ENCODE results near the gene TENM4. TPM values are rescaled to one million over a fixed set of nuclear protein-coding genes. Genes with fewer than 3 reads are reported as not detected.

Gene TENM4
- total RNA-seq, 4 donors from 2014 or later = 7.7 to 39.3 (median 16.1) TPM

DNA sequence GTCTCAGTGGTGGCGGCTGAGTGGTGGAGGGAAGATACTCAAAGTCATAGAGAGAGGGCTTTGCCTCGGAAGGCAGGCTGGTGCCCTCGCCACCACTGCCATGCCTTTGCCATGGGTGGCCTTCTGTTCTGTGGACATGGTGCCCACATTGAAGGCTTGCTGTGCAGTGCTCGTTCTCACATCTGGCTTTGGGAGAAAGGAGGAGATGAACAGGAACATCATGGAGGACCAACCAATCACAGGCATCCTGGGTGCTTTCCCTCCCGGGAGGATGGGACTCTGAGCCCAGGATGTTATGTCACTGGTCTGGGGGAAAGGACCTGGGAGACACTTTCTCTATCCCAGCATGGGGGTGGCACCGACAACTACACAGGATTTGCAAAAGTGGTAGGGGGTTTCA lies 783.8 kb downstream of the TENM4 start:
- Histone ChIP-seq H3K36me3 (peaks cover 0 to 14% (median 0%) of the 10 kb centered on the region in 3 donors), H3K27me3 (no peaks in the 10 kb centered on the region), H3K4me1 (peaks cover 4 to 27% (median 11%) of the 10 kb centered on the region in 3 donors), H3K9me3 (no peaks in the 10 kb centered on the region), H3K4me3 (no peak overlapping the region), H3K27ac (no peak overlapping the region)
- no peak for DNase-seq
- intact Hi-C loops (cut with DNase I) = no loop called here
- TF ChIP-seq, protein P1, sequence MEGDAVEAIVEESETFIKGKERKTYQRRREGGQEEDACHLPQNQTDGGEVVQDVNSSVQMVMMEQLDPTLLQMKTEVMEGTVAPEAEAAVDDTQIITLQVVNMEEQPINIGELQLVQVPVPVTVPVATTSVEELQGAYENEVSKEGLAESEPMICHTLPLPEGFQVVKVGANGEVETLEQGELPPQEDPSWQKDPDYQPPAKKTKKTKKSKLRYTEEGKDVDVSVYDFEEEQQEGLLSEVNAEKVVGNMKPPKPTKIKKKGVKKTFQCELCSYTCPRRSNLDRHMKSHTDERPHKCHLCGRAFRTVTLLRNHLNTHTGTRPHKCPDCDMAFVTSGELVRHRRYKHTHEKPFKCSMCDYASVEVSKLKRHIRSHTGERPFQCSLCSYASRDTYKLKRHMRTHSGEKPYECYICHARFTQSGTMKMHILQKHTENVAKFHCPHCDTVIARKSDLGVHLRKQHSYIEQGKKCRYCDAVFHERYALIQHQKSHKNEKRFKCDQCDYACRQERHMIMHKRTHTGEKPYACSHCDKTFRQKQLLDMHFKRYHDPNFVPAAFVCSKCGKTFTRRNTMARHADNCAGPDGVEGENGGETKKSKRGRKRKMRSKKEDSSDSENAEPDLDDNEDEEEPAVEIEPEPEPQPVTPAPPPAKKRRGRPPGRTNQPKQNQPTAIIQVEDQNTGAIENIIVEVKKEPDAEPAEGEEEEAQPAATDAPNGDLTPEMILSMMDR (IDR thresholded peaks at IDR 0.05) = no peak
- no peak for TF ChIP-seq POLR2A (IDR thresholded peaks at IDR 0.05)
- 77 to 89% methylated on average over 5 of the region's 6 CpGs for WGBS, 2 donors

DNA sequence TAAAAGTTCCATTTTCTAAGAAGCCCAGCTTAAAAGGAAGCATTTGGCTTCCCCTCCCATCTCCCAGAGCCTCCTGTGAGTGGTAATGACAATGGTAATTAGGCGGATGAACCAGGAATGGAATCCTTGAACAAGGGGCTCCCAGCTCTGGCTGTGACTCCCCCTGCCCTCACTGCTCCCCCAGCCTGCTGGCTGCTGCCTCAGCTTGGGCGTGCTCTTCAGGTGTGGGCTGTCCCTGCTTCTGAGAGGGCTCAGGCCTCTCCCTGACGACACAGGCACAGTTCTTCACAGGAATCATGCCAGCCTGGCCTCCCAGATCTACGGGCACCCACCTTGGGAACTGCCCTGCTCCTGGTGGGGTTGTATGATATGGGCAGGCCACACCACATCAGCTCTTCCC lies 784.5 kb downstream of the TENM4 start:
- no peaks in the 10 kb centered on the region for H3K27me3 ChIP-seq
- TF ChIP-seq POLR2A (IDR thresholded peaks at IDR 0.05) = no peak
- TF ChIP-seq, protein P1 (IDR thresholded peaks at IDR 0.05) = no peak
- WGBS, 2 donors = 92 to 100% methylated on average over 2 of the region's 4 CpGs
- intact Hi-C loops (cut with DNase I) = no loop called here
- peaks cover 4 to 27% (median 11%) of the 10 kb centered on the region in 3 donors for H3K4me1 ChIP-seq
- H3K27ac ChIP-seq = no peak overlapping the region
- H3K4me3 ChIP-seq = no peak overlapping the region
- H3K36me3 ChIP-seq = peaks cover 0 to 14% (median 0%) of the 10 kb centered on the region in 3 donors
- DNase-seq = no peak
- no peaks in the 10 kb centered on the region for H3K9me3 ChIP-seq

DNA sequence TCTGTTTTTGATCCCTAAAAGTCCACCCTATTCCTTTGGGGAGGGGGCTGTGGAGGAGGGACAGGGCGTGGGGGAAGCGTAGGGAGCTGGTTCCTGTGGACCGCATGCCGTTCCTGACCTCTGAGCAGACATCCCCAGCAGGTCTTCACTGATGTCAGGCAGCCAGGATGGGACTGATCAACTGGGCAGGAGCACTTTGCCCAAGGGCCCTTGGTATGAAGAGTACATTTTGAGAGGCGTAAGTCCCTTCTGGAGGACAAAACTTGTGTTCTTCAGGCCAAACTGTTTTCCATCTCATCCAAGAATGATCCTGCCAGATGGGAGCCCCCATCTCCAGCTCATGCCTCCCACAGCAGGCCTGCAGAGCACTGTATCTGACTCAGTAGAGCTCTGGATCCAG lies 785.3 kb downstream of the TENM4 start:
- H3K27ac ChIP-seq = no peak overlapping the region
- H3K36me3 ChIP-seq = peaks cover 0 to 14% (median 0%) of the 10 kb centered on the region in 3 donors
- peaks cover 4 to 23% (median 11%) of the 10 kb centered on the region in 3 donors for H3K4me1 ChIP-seq
- H3K4me3 ChIP-seq = no peak overlapping the region
- H3K27me3 ChIP-seq = no peaks in the 10 kb centered on the region
- intact Hi-C loops (cut with DNase I) = no loop called here
- 83 to 94% methylated on average over 2 to 5 of the region's 5 CpGs for WGBS, 2 donors
- TF ChIP-seq, protein P1 (IDR thresholded peaks at IDR 0.05) = no peak
- no peak for TF ChIP-seq POLR2A (IDR thresholded peaks at IDR 0.05)
- DNase-seq = no peak
- no peaks in the 10 kb centered on the region for H3K9me3 ChIP-seq

DNA sequence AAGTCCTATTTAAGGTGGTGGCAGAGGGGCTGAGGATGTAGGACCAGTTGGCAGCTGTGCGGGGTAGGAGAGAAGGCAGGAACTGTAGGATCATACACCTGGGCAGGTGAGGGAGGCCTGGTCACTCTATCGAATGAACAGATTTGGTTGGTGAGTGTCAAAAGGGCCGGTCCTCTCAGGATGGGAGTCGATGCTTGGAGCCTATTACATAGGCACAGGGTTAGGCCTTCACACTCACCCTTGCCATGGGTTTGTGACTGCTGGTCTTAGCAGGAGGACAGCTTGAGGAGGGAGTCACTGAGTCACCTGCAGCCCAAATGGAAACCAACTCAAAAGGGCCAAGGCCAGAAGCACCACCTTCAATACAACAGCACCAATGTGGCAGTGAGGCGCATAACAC lies 786.0 kb downstream of the TENM4 start:
- intact Hi-C loops (cut with DNase I) = no loop called here
- DNase-seq = no peak
- TF ChIP-seq, protein P1 (IDR thresholded peaks at IDR 0.05) = no peak
- TF ChIP-seq POLR2A (IDR thresholded peaks at IDR 0.05) = no peak

DNA sequence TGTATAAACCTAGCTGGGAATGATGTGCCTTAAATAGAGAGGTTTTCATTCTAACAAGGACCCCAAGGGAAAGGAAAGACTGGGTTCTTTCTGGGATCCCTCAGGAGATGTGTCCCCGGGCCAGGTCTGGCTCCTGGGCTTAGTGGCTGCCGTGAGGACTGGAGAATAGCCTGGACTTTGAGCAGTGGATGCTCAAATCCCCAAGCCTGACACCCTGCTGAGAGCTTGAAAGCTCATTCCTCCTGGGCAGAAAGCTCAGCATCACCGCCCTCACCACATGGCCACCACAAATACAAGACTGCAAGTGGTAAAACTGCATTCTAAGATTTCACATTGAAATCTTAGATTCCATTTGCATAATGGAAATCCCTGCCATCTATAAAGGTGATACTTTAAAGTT lies 786.8 kb downstream of the TENM4 start:
- no peak for DNase-seq
- Histone ChIP-seq H3K4me3 (no peak overlapping the region), H3K9me3 (no peaks in the 10 kb centered on the region), H3K27ac (no peak overlapping the region), H3K36me3 (peaks cover 0 to 14% (median 0%) of the 10 kb centered on the region in 3 donors), H3K4me1 (peaks cover 0 to 8% (median 0%) of the 10 kb centered on the region in 3 donors), H3K27me3 (no peaks in the 10 kb centered on the region)
- 43 to 73% methylated on average over 2 to 3 of the region's 3 CpGs for WGBS, 2 donors
- TF ChIP-seq, protein P1 (IDR thresholded peaks at IDR 0.05) = no peak
- no peak for TF ChIP-seq POLR2A (IDR thresholded peaks at IDR 0.05)
- intact Hi-C loops (cut with DNase I) = no loop called here

More for the DNA sequence above, 786.0 kb downstream of the TENM4 start:
- no peak overlapping the region for H3K4me3 ChIP-seq
- no peaks in the 10 kb centered on the region for H3K9me3 ChIP-seq
- no peak overlapping the region for H3K27ac ChIP-seq
- peaks cover 0 to 16% (median 6%) of the 10 kb centered on the region in 3 donors for H3K4me1 ChIP-seq
- peaks cover 0 to 14% (median 0%) of the 10 kb centered on the region in 3 donors for H3K36me3 ChIP-seq
- WGBS, 2 donors = 94 to 98% methylated on average over 3 to 5 of the region's 5 CpGs
- H3K27me3 ChIP-seq = no peaks in the 10 kb centered on the region
